Ovary (tissue), 3 donors: ENCODE measurements around the gene ERAP2.

ENCODE experiments used
- CTCF ChIP-seq, 3 donors: fragments of 450-650 bp in 2 of 3; fragments of 200-600 bp in 1 of 3; IDR thresholded peaks; one replicate each; pipeline versions ENCODE4 v1.5.1 to v1.8.0; 2016 to 2022; ENCODE audit warnings: antibody characterized with exemption in 3 of 3, mild to moderate bottlenecking in 1 of 3
- EP300 ChIP-seq: sonication (generic); formaldehyde crosslinking; IDR thresholded peaks from one replicate; pipeline ENCODE4 v1.6.1; 2017; ENCODE audit warnings: antibody characterized with exemption
- POLR2A ChIP-seq: fragments of 450-650 bp; IDR thresholded peaks from one replicate; pipeline ENCODE4 v1.6.1; 2017; ENCODE audit warnings: antibody characterized with exemption, mild to moderate bottlenecking, moderate library complexity
- donor health status: DM: no; HTN: no; CAD: no.

DNA sequence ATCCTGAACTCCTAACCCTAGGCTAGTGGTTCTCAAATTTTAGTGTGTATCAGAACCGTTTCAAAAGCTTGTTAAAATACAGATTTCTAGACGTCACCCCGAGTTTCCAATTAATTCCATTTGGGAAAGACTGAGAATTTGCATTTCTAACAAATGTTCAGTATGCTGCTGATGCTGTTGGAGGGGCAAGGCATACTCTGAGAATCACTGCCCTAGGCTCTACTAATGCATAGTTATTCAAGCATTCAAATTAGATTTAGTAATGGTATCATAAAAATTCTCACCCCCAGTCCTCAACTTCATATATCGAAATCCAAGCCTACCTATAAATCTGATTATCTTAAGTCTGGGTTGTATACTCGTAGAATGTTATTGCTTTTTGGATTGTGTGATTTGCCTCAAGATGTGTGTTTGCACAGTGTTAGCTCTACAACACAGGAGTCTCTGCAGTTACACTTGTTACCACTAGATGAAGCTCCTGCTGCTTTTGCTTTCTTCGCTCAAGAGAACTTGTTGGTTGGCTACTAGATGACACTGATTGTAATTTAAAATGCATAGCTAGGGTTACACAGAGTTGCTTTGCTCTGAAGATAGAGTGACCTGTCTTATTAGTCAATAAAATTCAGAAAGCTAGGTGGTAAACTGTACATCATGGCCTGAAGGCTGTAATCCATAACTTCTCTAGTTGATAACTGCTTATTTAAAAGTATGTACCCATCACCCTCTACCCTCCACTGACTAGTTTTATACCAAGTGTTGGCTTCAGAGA is 7.5 kb upstream of the ERAP2 start:
- TF ChIP-seq CTCF (IDR thresholded peaks at IDR 0.05) (peak; percentile 36 to 73 (median 66)), POLR2A (no peak), EP300 (no peak)
